Tibial nerve (tissue), 4 donors: ENCODE measurements around the gene EP300.

Experiments used
- EP300 ChIP-seq, 2 donors: sonication (generic); formaldehyde crosslinking; IDR thresholded peaks; one replicate each; pipeline ENCODE4 v1.6.1; 2017; ENCODE audit warnings: antibody characterized with exemption in 2 of 2, mild to moderate bottlenecking in 1 of 2
- POLR2A ChIP-seq, 2 donors: fragments of 450-650 bp; IDR thresholded peaks; one replicate each; pipeline ENCODE4 v1.6.1; 2017; ENCODE audit warnings: antibody characterized with exemption in 2 of 2, mild to moderate bottlenecking in 2 of 2, moderate library complexity in 2 of 2
- TF ChIP-seq, protein P1 (sequence below), 5 experiments: fragments of 200-600 bp in 3 of 5; fragments of 450-650 bp in 2 of 5; sonication (generic) in 3 of 5; IDR thresholded peaks; one replicate each; pipeline ENCODE4 v1.5.1; 2016 to 2019; ENCODE audit warnings: antibody characterized with exemption in 5 of 5, mild to moderate bottlenecking in 3 of 5, moderate library complexity in 2 of 5

DNA sequence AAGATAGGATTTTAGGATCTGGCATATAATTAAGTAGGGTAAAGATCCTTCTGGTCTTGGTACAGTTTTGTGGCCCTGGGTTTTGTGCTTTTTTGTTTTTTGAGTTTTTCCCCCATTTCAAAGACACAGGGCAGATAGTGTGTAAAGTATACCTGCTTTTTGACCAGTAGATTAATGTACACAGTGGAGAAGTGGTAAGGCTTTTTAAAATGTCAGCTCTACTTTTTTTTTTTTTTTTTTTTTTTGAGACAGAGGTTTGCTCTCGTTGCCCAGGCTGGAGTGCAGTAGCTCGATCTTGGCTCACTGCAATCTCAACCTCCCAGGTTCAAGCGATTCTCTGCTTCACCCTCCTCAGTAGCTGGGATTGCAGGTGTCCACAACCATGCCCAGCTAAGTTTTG, 4.0 kb downstream of the EP300 start:
- TF ChIP-seq, protein P1, sequence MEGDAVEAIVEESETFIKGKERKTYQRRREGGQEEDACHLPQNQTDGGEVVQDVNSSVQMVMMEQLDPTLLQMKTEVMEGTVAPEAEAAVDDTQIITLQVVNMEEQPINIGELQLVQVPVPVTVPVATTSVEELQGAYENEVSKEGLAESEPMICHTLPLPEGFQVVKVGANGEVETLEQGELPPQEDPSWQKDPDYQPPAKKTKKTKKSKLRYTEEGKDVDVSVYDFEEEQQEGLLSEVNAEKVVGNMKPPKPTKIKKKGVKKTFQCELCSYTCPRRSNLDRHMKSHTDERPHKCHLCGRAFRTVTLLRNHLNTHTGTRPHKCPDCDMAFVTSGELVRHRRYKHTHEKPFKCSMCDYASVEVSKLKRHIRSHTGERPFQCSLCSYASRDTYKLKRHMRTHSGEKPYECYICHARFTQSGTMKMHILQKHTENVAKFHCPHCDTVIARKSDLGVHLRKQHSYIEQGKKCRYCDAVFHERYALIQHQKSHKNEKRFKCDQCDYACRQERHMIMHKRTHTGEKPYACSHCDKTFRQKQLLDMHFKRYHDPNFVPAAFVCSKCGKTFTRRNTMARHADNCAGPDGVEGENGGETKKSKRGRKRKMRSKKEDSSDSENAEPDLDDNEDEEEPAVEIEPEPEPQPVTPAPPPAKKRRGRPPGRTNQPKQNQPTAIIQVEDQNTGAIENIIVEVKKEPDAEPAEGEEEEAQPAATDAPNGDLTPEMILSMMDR (IDR thresholded peaks at IDR 0.05), result no peak
- TF ChIP-seq EP300 (IDR thresholded peaks at IDR 0.05) (no peak), POLR2A (IDR thresholded peaks at IDR 0.05) (no peak)
